HCT116 (cell line): ENCODE measurements around the gene TCAP. TPM values are rescaled to one million over a fixed set of nuclear protein-coding genes. Genes with fewer than 3 reads are reported as not detected.

Source experiments
- ATAC-seq: fragments of 200-7000 bp; cut with Tn5 transposase; 2 replicates; pipeline ENCODE4 v1.9.1; 2020; ENCODE audit warnings: mild to moderate bottlenecking, moderate library complexity
- BruUV-seq: library from RNA; stranded (reverse); fragments of 400-500 nt; replicated peaks from 2 replicates; lab custom pipeline; 2021; lab: Mats Ljungman, UMichigan
- CTCF ChIA-PET: fragments of 300-600 bp; sonication (Branson Sonifier 250); formaldehyde crosslinking; loops from one replicate; lab custom pipeline; 2021; ENCODE audit warnings: antibody characterized with exemption; lab: Charles Lee
- POLR2A ChIA-PET: fragments of 300-600, 350-600 bp; sonication (Branson Sonifier 250); formaldehyde crosslinking; loops from one replicate; lab custom pipeline; 2021; ENCODE audit warnings: antibody characterized with exemption; lab: Charles Lee
- RAD21 ChIA-PET, 2 experiments: fragments of 300-600 bp; sonication (Branson Sonifier 250); formaldehyde crosslinking; loops; one replicate each; lab custom pipeline; 2023; ENCODE audit warnings: low total read pairs in 2 of 2; ENCODE audit not compliant: uncharacterized antibody in 2 of 2, unreplicated experiment in 2 of 2, low non-redundant PET in 1 of 2; lab: Charles Lee
- DNase-seq: peaks from one replicate; pipeline ENCODE4 v3.0.0-alpha.2; 2010; ENCODE audit warnings: low read depth, low spot score
- H2AFZ ChIP-seq: fragments of 200-600 bp; shearing (Covaris generic), sonication (generic); 2 replicates; pipeline ENCODE4 v1.6.1; 2017; ENCODE audit warnings: low read depth, mixed run types, mixed read lengths, antibody characterized with exemption, low read length; ENCODE audit not compliant: poor library complexity, severe bottlenecking
- H3K27ac ChIP-seq: 2 replicates; pipeline ENCODE4 v1.5.1; 2012; ENCODE audit warnings: low read depth, low read length
- H3K27me3 ChIP-seq: fragments of 200-600 bp; sonication (generic); 2 replicates; pipeline ENCODE4 v1.6.1; 2016; ENCODE audit warnings: mixed run types, low read length, mixed read lengths; ENCODE audit not compliant: insufficient read depth
- H3K36me3 ChIP-seq, 2 experiments: fragments of 200-500 bp in 1 of 2; fragments of 200-600 bp in 1 of 2; sonication (Bioruptor generic) in 1 of 2; sonication (generic) in 1 of 2; 2 replicates each; pipeline versions ENCODE4 v1.5.1 to v1.6.1; 2014 to 2016; ENCODE audit warnings: low read length in 2 of 2, inconsistent platforms in 1 of 2, mixed read lengths in 1 of 2, mixed run types in 1 of 2; ENCODE audit not compliant: insufficient read depth in 2 of 2, control insufficient read depth in 1 of 2
- H3K4me1 ChIP-seq, 2 experiments: fragments of 200-600 bp in 1 of 2; sonication (generic) in 1 of 2; 2 replicates each; pipeline versions ENCODE4 v1.5.1 to v1.6.1; 2012 to 2017; ENCODE audit warnings: low read length in 2 of 2, inconsistent platforms in 1 of 2, mild to moderate bottlenecking in 1 of 2, mixed read lengths in 1 of 2, mixed run types in 1 of 2, moderate library complexity in 1 of 2; ENCODE audit not compliant: insufficient read depth in 2 of 2, control insufficient read depth in 1 of 2
- H3K4me2 ChIP-seq: fragments of 200-600 bp; sonication (generic); 2 replicates; pipeline ENCODE4 v1.6.1; 2017; ENCODE audit warnings: mixed run types, low read length, mixed read lengths
- H3K4me3 ChIP-seq, 2 experiments: fragments of 200-600 bp in 1 of 2; sonication (generic) in 1 of 2; replicated peaks in 1 of 2; 2 replicates each; pipeline ENCODE4 v1.5.1; 2011 to 2016; ENCODE audit warnings: low read length in 2 of 2, control low read depth in 1 of 2, low read depth in 1 of 2, mild to moderate bottlenecking in 1 of 2, mixed read lengths in 1 of 2, mixed run types in 1 of 2
- H3K79me2 ChIP-seq: fragments of 200-600 bp; sonication (generic); 2 replicates; pipeline ENCODE4 v1.6.1; 2017; ENCODE audit warnings: mild to moderate bottlenecking, mixed run types, low read length, moderate library complexity, mixed read lengths; ENCODE audit not compliant: insufficient read depth
- H3K9ac ChIP-seq: fragments of 200-600 bp; sonication (generic); 2 replicates; pipeline ENCODE4 v1.6.1; 2016; ENCODE audit warnings: low read length, mixed read lengths
- H3K9me2 ChIP-seq: fragments of 200-600 bp; sonication (generic), shearing (Covaris generic); 2 replicates; pipeline ENCODE4 v1.6.1; 2017; ENCODE audit warnings: mixed run types, mild to moderate bottlenecking, moderate library complexity; ENCODE audit not compliant: insufficient read depth
- H3K9me3 ChIP-seq, 2 experiments: fragments of 200-500 bp in 1 of 2; fragments of 200-600 bp in 1 of 2; sonication (Bioruptor generic) in 1 of 2; sonication (generic) in 1 of 2; 2 replicates each; pipeline ENCODE4 v1.6.1; 2014 to 2017; ENCODE audit warnings: low read length in 2 of 2, mixed read lengths in 2 of 2, inconsistent platforms in 1 of 2, low read depth in 1 of 2, mild to moderate bottlenecking in 1 of 2, mixed run types in 1 of 2, moderate library complexity in 1 of 2; ENCODE audit not compliant: control insufficient read depth in 1 of 2, insufficient read depth in 1 of 2
- H4K20me1 ChIP-seq: fragments of 200-600 bp; sonication (generic), shearing (Covaris generic); 2 replicates; pipeline ENCODE4 v1.6.1; 2017; ENCODE audit warnings: mixed run types, mild to moderate bottlenecking, moderate library complexity; ENCODE audit not compliant: insufficient read depth
- ELF1 ChIP-seq: IDR thresholded peaks from 2 replicates; pipeline ENCODE4 v1.6.1; 2012; ENCODE audit warnings: low read depth, borderline replicate concordance
- JUND ChIP-seq: IDR thresholded peaks from 2 replicates; pipeline ENCODE4 v1.6.1; 2012
- POLR2AphosphoS5 ChIP-seq: IDR thresholded peaks from 2 replicates; pipeline ENCODE4 v1.6.1; 2011; ENCODE audit warnings: mild to moderate bottlenecking, low read depth, low read length, moderate library complexity
- RAD21 ChIP-seq: IDR thresholded peaks from 2 replicates; pipeline ENCODE4 v1.6.1; 2012; ENCODE audit warnings: low read depth, mild to moderate bottlenecking
- SP1 ChIP-seq: IDR thresholded peaks from 2 replicates; pipeline ENCODE4 v1.6.1; 2012; ENCODE audit warnings: low read depth
- TCF7L2 ChIP-seq: IDR thresholded peaks from 2 replicates; pipeline ENCODE4 v1.7.0; 2011; ENCODE audit warnings: borderline replicate concordance, inconsistent platforms; ENCODE audit not compliant: insufficient read depth, insufficient read length; ENCODE audit errors: extremely low read depth
- intact Hi-C: fragments of 100-400 bp; cut with micrococcal nuclease; formaldehyde crosslinking; loops from 2 replicates; pipeline ENCODE4 v1.10.0; 2022
- total RNA-seq: library from RNA; stranded (reverse); gene quantifications from one replicate; pipeline ENCODE4 v1.2.1, GENCODE V29; 2021; ENCODE audit not compliant: unreplicated experiment

The TCAP gene
- total RNA-seq, 1 experiment from 2014 or later = 1.5 TPM

DNA sequence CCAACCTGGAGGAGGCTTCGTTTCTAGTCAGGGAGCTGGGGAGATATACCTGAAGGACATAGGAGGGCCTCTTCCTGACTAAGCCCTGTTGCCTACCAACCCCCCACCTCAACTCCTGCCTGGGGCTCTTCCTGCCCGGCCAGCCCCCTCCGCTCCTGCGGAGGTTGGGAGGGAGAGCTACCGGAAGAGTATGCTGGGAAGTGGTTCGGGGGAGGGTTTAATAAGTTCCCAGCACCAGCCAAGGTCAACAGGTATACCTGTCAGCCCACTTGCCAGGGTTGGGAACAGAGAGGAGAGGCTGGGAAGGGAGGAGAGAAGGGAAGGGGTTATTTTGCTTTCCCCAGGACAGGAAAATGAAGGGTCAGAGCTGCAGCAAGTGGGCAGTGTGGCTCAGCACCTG, 33.7 kb upstream of the TCAP start:
- H2AFZ ChIP-seq = no peak overlapping the region
- intact Hi-C loops = no loop called here
- peak overlapping the region; percentile 76; the same call in 1 of the 2 replicates for H3K27ac ChIP-seq
- H3K36me3 ChIP-seq = no peaks in the 10 kb centered on the region
- H3K4me1 ChIP-seq = peaks cover 55 to 67% of the 10 kb centered on the region in 2 experiments
- no peak for ATAC-seq
- no peaks in the 10 kb centered on the region for H3K9me2 ChIP-seq
- no peaks in the 10 kb centered on the region for H3K79me2 ChIP-seq
- H4K20me1 ChIP-seq = no peaks in the 10 kb centered on the region
- H3K9ac ChIP-seq = peak overlapping the region; percentile 35
- TF ChIP-seq ELF1 (no peak), TCF7L2 (peak; percentile 55), SP1 (peak; percentile 30; the same call in 1 of the 2 replicates)
- DNase-seq = no peak
- RAD21 ChIA-PET = interaction anchor here in 1 of 2 experiments (1.2 kb wide), 1 partner anchor 10 kb away, joined by 4 read pairs; no protein-coding TSS in a partner anchor
- POLR2A ChIA-PET = interaction anchor here (0.7 to 1.2 kb wide), 4 partner anchors 9 to 108 kb away, joined by 3 to 9 read pairs (median 4); no protein-coding TSS in a partner anchor
- CTCF ChIA-PET = interaction anchor here (1.0 to 8.3 kb wide), 4 partner anchors 9 to 83 kb away, joined by 3 to 157 read pairs (median 8); no protein-coding TSS in a partner anchor
- no peaks in the 10 kb centered on the region for H3K27me3 ChIP-seq
- no peak overlapping the region for H3K4me3 ChIP-seq
- peak overlapping the region; percentile 67 for H3K4me2 ChIP-seq
- H3K9me3 ChIP-seq = no peaks in the 10 kb centered on the region
- no TSS peak for BruUV-seq

DNA sequence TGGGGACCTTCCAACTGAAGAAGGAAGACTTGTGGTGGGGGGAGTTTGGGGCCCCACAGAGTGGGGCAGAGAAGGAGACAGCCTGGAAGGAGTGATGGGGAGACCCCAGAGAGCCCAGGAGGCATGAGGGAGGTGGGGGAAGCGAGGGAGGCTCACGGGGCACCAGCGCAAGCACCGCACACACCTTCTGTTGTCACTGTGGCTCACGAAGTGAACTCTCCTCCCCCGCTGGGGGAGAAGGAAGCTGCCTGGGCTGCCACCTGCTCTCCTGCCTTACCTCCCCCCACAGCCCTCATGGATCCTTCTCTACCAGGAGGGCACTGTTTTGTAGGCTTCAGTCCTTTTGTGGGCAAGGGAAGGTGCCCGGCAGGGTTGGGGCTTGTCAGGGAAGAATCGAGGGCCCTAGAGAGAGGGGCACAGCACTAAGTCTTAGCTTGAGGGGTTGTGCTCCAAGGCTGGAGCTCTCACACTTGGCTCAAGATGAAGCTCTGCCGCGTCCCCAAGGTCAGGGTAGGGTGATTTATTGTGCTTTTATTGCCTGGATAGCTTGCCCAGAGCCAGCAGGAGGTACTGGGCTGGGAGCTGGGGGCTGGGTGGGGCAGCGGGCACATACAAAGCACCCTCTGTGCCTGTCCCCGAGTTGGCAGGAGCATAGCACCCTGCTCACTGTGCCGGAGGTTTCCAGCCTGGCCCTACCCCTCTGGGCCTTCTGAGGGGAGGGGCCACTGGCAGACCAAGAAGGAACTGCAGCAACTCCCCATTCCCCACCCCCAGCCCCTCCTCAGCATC, 32.8 kb upstream of the TCAP start:
- peak overlapping the region; percentile 67 for H3K4me2 ChIP-seq
- H3K27me3 ChIP-seq = no peaks in the 10 kb centered on the region
- TF ChIP-seq JUND = no peak
- peak; percentile 53 for TF ChIP-seq POLR2AphosphoS5
- TF ChIP-seq RAD21 = no peak
- peak; percentile 97 for TF ChIP-seq TCF7L2
- peak; percentile 75 for TF ChIP-seq SP1
- TF ChIP-seq, all 23 proteins: peak for 3
- ChIA-PET CTCF (interaction anchor here (0.7 to 8.3 kb wide), 7 partner anchors 10 to 85 kb away, joined by 3 to 157 read pairs (median 8); no protein-coding TSS in a partner anchor), RAD21 (interaction anchor here (0.6 to 2.2 kb wide), 6 partner anchors 9 to 763 kb away, joined by 3 to 12 read pairs (median 6); partner anchors contain the start of gene TCAP (in 1 of the 2)), POLR2A (interaction anchor here (0.7 to 1.0 kb wide), 3 partner anchors 11 to 56 kb away, joined by 3 to 4 read pairs (median 3); no protein-coding TSS in a partner anchor)
- peaks cover 2% of the 10 kb centered on the region; the same call in 1 of the 2 replicates for H3K79me2 ChIP-seq
- intact Hi-C loops = no loop called here
- H3K9ac ChIP-seq = peak overlapping the region; percentile 35; the same call in 1 of the 2 replicates
- ATAC-seq = peak; percentile 75
- H3K36me3 ChIP-seq = no peaks in the 10 kb centered on the region
- no TSS peak for BruUV-seq
- peak overlapping the region; percentile 76 for H3K27ac ChIP-seq
- H3K4me3 ChIP-seq = peak overlapping the region; percentile 4 to 40; a peak in 1 of 4 replicates
- no peaks in the 10 kb centered on the region for H4K20me1 ChIP-seq
- peaks cover 58 to 71% of the 10 kb centered on the region in 2 experiments for H3K4me1 ChIP-seq
- no peaks in the 10 kb centered on the region for H3K9me3 ChIP-seq
- DNase-seq = peak; percentile 80
- H3K9me2 ChIP-seq = no peaks in the 10 kb centered on the region
- no peak overlapping the region for H2AFZ ChIP-seq
